ENCODE measurements around the gene SAMD4A.

The SAMD4A gene

GRCh38 chr14:54776361-54777001, 209.6 kb downstream of the SAMD4A start:
- Histone ChIP-seq H3K27me3 (ENCODE audit: insufficient read depth, poor library complexity, severe bottlenecking) (no peaks in the 10 kb centered on the region), H3K9me3 (ENCODE audit: severe bottlenecking) (no peaks in the 10 kb centered on the region), H3K27ac (ENCODE audit: poor library complexity, severe bottlenecking) (peak overlapping the region; percentile 28), H3K4me3 (ENCODE audit: severe bottlenecking) (no peak overlapping the region), H3K4me1 (ENCODE audit: insufficient read depth, poor library complexity, severe bottlenecking) (peaks cover 31% of the 10 kb centered on the region), H3K36me3 (ENCODE audit: low read depth) (peaks cover 67% of the 10 kb centered on the region)
- no peak for DNase-seq (ENCODE audit: low spot score)
- TF ChIP-seq, protein P1, sequence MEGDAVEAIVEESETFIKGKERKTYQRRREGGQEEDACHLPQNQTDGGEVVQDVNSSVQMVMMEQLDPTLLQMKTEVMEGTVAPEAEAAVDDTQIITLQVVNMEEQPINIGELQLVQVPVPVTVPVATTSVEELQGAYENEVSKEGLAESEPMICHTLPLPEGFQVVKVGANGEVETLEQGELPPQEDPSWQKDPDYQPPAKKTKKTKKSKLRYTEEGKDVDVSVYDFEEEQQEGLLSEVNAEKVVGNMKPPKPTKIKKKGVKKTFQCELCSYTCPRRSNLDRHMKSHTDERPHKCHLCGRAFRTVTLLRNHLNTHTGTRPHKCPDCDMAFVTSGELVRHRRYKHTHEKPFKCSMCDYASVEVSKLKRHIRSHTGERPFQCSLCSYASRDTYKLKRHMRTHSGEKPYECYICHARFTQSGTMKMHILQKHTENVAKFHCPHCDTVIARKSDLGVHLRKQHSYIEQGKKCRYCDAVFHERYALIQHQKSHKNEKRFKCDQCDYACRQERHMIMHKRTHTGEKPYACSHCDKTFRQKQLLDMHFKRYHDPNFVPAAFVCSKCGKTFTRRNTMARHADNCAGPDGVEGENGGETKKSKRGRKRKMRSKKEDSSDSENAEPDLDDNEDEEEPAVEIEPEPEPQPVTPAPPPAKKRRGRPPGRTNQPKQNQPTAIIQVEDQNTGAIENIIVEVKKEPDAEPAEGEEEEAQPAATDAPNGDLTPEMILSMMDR (IDR thresholded peaks at IDR 0.05; ENCODE audit: poor library complexity, severe bottlenecking) = no peak
- no peak for ATAC-seq (ENCODE audit: low read depth)

DNA sequence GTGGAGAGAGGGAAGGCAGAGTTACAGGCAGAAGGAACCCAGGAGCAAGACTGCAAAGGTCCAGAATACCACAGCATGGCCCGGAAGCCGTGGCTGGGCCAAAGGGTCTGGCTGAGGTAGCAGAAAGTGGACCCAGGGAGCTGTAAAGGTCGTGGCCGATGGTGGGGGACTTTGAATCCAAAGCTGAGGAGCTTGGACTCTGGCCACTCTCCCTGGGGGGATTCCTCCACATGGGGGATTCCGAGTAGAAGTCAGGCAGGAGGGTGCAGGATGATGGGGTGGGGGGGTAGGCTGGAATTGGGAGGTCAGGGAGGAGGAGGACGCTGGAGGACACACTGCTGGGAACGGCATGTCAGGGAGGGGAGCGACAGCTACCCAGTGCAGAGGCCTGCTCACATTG, 210.5 kb downstream of the SAMD4A start:
- H3K27ac ChIP-seq (ENCODE audit: poor library complexity, severe bottlenecking) = no peak overlapping the region
- TF ChIP-seq, protein P1 (IDR thresholded peaks at IDR 0.05; ENCODE audit: poor library complexity, severe bottlenecking) = no peak
- no peaks in the 10 kb centered on the region for H3K9me3 ChIP-seq (ENCODE audit: severe bottlenecking)
- H3K27me3 ChIP-seq (ENCODE audit: insufficient read depth, poor library complexity, severe bottlenecking) = no peaks in the 10 kb centered on the region
- H3K36me3 ChIP-seq (ENCODE audit: low read depth) = peaks cover 67% of the 10 kb centered on the region
- ATAC-seq (ENCODE audit: low read depth) (no peak), DNase-seq (ENCODE audit: low spot score) (no peak)
- H3K4me1 ChIP-seq (ENCODE audit: insufficient read depth, poor library complexity, severe bottlenecking) = peaks cover 23% of the 10 kb centered on the region
- no peak overlapping the region for H3K4me3 ChIP-seq (ENCODE audit: severe bottlenecking)

DNA sequence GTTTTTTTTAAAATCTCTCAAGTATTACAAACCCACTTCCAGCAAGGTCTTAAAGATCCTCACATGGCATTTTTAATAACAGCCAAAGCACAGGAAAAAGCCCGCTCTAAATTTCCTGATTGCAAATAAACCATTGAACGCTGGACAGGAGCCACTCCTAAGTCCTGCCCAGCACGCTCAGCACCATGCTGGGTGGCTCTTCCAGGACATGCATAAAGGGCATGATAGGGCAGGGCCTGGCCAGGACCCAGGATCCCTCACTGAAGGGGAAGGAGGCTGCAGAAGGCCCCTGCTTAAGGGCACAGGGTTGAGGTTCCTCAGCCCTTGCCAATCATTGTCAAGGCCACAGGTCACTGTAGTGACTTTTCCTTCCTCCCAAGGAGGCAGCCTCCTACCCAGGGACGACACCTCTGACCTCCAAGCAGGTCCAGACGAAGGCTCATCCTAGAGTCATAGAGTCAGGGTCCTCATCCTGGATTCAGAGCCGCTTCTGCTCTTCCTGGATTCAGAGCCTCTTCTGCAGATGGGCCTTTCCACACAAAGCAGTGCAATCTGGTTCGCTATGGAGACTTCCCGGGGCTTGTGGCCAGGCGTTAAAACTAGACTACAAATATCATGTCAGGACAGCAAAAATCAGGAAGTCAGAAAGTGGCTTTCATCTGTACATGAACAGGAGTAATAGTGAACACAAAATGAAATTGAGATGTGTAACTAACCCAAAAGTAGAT, 211.9 kb downstream of the SAMD4A start:
- H3K9me3 ChIP-seq (ENCODE audit: severe bottlenecking) = no peaks in the 10 kb centered on the region
- ATAC-seq (ENCODE audit: low read depth) (no peak), DNase-seq (ENCODE audit: low spot score) (no peak)
- TF ChIP-seq, protein P1 (IDR thresholded peaks at IDR 0.05; ENCODE audit: poor library complexity, severe bottlenecking) = no peak
- H3K4me3 ChIP-seq (ENCODE audit: severe bottlenecking) = no peak overlapping the region
- H3K27me3 ChIP-seq (ENCODE audit: insufficient read depth, poor library complexity, severe bottlenecking) = no peaks in the 10 kb centered on the region
- peaks cover 12% of the 10 kb centered on the region for H3K4me1 ChIP-seq (ENCODE audit: insufficient read depth, poor library complexity, severe bottlenecking)
- H3K27ac ChIP-seq (ENCODE audit: poor library complexity, severe bottlenecking) = no peak overlapping the region
- H3K36me3 ChIP-seq (ENCODE audit: low read depth) = peaks cover 74% of the 10 kb centered on the region

GRCh38 chr14:54781080-54781479, 214.2 kb downstream of the SAMD4A start:
- H3K27me3 ChIP-seq (ENCODE audit: insufficient read depth, poor library complexity, severe bottlenecking) = no peaks in the 10 kb centered on the region
- ATAC-seq (ENCODE audit: low read depth) = no peak
- H3K36me3 ChIP-seq (ENCODE audit: low read depth) = peaks cover 79% of the 10 kb centered on the region

More at GRCh38 chr14:54781080-54781479, 214.2 kb downstream of the SAMD4A start:
- TF ChIP-seq, protein P1 (IDR thresholded peaks at IDR 0.05; ENCODE audit: poor library complexity, severe bottlenecking) = no peak
- no peak for DNase-seq (ENCODE audit: low spot score)
- H3K27ac ChIP-seq (ENCODE audit: poor library complexity, severe bottlenecking) = no peak overlapping the region
- H3K4me3 ChIP-seq (ENCODE audit: severe bottlenecking) = no peak overlapping the region
- peaks cover 8% of the 10 kb centered on the region for H3K4me1 ChIP-seq (ENCODE audit: insufficient read depth, poor library complexity, severe bottlenecking)
- H3K9me3 ChIP-seq (ENCODE audit: severe bottlenecking) = no peaks in the 10 kb centered on the region

Measured in RWPE2 (cell line).